IMR-90 (cell line): Measurements from ENCODE around the gene NARF.

Experiments
- CTCF ChIP-seq: conservative IDR thresholded peaks from 2 replicates; pipeline ENCODE4 v1.5.1; 2012; ENCODE audit warnings: mild to moderate bottlenecking, low read depth, low read length, improper control_type of control experiment
- POLR2A ChIP-seq: IDR thresholded peaks from 2 replicates; pipeline ENCODE4 v1.6.1; 2012; ENCODE audit warnings: mild to moderate bottlenecking, low read depth, low read length
- SMC3 ChIP-seq: fragments of 150-350 bp; IDR thresholded peaks from 2 replicates; pipeline ENCODE4 v1.6.1; 2016; ENCODE audit warnings: low read depth, mild to moderate bottlenecking, antibody characterized with exemption, low read length, moderate library complexity

GRCh38 chr17:82461827-82462524 lies 3.4 kb downstream of the NARF start:
- no peak for TF ChIP-seq POLR2A
- TF ChIP-seq SMC3, result no peak
- TF ChIP-seq CTCF, result no peak
